Glomerular visceral epithelial cell (primary cell): ENCODE results near the gene HOXD10.

Source experiments
- DNase-seq: peaks from one replicate; pipeline ENCODE4 v3.0.0-alpha.2; 2016; ENCODE audit errors: extremely low spot score

Gene HOXD10

DNA sequence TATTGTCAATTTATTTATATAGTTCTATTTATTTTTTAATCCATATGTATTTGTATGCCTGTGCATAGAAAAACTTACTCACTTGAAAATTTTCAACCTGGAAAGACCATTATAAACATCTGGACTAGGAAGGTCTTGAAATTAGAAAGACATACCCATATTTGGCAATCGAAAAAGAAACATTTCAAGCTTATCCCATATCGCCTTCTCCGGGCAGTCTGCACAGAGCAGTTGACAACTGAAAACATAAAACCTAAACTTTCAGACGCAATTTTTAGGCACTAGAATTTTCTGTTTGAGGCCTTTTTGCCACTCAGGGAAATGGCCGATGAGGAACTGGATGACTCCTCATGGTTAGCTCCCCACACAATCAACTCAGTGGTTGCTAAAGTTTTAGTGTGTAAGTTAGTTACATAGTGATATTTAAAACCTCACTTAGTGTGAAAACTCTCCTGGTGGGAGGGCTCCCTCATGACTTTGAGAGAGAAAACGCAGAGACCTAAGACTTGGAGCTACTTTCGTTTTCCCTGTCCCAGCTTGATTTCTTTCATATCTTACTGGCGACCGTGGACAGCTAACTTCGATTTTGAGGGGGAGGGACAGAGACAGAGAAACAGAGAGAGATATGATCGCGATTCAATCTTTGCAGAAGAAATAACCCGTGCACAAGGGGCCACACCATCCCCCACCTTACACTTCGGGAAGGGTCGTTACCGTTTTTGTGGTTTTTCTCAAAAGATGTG lies 20.2 kb upstream of the HOXD10 start:
- no peak for DNase-seq

DNA sequence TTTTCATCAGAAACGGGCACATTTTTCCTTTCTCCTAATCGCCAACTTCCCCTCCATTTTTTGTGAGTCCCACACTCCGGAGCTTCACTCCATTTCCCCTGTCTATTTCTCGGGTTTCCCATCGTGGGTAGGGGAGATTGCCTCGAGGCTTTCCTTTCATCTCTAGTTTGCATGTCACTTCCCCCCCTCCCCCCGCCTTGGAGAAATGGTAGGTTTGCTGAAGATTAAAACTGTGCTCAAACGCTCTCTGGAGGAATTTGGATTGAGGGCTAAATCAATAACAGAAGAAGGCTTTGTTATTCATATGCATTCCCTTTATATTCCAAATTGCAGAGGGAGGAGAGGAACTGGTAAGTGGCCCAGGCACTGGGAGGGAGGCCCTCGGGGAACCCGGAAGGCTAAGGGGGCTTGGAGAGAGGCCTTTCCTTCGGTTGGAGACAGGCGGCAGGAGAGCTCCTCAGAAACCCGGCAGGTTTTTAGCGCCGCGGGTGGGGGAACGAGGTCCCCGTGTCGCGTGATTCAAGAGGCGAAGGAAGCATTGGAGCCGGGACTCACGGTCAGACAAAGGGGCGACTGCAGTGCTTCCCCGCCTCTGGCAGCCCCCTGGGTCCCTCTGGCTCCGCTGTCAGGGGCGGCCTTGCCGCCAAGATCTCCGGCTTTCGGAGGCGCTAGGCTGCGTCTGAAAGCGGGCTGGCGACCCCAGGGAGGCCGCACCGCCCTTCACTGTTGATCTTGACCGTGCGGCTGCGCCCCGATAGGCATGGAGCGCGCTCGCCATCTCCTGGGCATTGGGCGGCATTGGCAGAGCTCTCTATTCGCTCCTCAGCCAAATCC lies 19.4 kb upstream of the HOXD10 start:
- DNase-seq = peak; percentile 81

DNA sequence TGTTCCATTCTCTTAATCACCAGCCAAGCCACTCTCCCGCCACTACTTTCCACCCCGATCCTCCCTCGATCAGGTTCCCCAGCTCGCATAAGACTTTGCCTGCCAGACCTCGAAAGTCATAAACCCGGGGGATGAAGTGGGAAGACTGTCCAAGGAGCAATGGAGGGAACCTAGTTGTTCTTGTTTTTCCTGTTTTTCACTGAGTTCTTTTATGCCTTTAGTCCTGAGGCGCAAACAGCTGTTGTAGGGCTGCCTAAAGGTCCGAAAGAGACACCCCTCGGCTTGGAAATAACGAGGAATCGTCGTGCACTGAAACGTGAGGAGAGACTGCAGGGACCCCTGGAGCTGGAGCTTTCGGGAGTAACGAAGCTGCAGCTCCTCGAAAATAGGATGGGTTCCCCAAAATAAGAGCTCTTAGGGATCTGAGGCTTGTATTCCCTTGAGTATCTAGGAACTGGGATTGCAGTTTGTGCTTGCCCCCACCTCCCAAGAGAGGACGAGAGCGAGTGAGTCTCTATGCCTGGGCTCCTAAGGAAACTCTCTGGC lies 18.7 kb upstream of the HOXD10 start:
- no peak for DNase-seq

DNA sequence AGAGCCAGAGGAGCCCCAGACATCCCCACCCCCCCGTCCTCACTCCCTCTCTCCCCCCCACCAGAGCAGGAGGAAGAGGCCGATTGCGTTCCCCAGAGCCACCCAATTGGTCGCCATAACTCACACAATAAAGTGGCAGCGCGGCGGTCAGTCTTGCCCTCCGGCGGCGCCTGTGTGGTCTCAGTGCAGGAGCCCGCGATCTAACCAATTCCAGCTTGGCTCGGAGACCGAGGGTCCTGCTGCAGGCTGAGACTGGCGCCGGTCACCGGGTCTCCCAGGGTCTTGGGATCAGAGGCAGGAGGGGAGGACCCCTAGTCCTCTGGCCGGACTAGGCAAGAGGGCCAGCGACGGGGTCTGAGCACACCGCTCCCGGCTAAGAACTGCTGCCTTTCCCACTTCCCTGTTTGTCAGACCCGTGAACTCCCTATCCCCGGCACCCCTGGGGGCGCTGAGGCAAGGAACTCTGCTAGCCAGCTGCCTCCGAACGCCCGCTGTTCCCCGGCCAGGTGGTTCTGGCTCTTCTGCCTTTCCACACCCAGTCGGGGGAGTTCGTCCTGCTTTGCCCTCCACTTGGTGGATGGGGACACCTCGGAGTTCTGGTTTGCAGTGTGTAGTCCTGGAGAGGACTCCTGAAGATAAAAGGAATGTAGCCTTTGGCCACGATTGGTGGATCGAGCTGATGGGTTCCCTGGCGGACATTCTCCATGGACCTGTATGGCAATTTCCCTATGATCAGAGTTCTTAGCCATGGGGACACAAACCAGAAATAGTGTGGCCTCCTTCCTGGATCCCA lies 18.0 kb upstream of the HOXD10 start:
- no peak for DNase-seq

DNA sequence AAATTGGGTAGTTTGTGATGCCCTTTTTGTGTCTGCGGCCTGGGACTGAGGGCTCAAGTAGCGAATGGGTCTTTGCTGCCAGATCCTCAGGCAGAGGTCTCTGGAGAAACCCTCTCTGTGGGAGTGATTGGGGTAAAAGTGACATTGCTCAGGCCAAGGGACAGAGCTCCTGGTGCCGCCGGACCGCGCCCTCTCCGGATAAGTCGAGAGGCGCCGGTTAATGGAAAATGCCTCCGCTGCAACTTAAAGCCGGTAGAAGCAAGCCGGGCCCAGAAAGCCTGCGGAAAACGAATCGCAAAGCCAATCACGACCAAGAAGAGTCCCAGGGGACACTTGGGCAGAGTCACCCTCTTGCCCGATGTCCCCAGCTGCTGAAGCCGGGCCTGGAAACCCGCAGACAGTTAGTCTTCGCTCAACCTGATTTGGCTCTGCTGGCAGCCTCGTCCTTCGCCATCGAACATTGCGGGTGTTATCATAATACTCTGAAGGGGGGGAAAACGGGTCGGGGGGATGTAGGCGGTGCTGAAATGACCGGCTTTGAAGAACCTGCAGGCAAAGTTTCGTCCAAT lies 17.3 kb upstream of the HOXD10 start:
- DNase-seq = no peak

DNA sequence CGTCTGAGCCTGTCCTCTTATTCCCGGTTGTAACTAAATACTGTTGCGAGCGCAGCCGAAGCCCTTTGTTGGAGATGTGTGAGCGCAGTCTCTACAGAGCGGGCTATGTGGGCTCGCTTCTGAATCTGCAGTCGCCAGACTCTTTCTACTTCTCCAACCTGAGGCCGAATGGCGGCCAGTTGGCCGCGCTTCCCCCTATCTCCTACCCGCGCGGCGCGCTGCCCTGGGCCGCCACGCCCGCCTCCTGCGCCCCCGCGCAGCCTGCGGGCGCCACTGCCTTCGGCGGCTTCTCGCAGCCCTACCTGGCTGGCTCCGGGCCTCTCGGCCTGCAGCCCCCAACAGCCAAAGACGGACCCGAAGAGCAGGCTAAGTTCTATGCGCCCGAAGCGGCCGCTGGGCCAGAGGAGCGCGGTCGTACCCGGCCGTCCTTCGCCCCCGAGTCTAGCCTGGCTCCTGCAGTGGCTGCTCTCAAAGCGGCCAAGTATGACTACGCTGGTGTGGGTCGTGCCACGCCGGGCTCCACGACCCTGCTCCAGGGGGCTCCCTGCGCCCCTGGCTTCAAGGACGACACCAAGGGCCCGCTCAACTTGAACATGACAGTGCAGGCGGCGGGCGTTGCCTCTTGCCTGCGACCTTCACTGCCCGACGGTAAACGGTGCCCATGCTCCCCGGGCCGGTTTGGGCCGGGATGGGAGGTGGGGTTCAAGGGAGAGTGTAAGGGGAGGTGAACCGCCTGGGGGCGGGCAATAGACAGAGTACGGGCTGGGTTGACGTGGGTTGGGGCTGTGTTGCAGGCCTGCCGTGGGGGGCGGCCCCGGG lies 16.6 kb upstream of the HOXD10 start, which contains the start of gene HOXD12:
TSS of gene HOXD12 (plus strand) at position 68 of the 819 bp plus-strand sequence. CDS start at position 75, 7 bp downstream.
- no peak for DNase-seq

DNA sequence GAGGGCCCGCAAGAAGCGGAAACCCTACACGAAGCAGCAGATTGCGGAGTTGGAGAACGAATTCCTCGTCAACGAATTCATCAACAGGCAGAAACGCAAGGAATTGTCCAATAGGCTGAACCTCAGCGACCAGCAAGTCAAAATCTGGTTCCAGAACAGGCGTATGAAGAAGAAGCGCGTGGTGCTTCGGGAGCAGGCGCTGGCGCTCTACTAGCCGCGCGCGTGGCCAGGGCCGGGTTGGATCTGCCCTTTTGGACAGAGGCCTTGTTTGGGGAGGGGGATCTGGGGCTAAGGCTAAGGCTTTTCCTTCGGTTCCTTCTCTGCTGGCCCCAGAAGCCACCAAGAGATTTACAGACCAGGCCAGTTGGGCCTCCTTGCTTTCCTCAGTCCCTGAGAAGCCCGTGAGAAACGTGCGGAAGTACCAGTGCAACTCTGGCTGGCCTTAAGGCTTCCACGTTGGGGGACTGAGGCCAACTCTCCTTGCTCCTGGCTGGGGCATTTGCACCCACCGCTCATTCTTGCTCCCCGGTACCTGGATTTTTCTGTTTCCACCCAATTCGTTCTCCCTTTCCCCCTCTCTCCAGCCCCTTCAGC lies 15.9 kb upstream of the HOXD10 start:
- no peak for DNase-seq

DNA sequence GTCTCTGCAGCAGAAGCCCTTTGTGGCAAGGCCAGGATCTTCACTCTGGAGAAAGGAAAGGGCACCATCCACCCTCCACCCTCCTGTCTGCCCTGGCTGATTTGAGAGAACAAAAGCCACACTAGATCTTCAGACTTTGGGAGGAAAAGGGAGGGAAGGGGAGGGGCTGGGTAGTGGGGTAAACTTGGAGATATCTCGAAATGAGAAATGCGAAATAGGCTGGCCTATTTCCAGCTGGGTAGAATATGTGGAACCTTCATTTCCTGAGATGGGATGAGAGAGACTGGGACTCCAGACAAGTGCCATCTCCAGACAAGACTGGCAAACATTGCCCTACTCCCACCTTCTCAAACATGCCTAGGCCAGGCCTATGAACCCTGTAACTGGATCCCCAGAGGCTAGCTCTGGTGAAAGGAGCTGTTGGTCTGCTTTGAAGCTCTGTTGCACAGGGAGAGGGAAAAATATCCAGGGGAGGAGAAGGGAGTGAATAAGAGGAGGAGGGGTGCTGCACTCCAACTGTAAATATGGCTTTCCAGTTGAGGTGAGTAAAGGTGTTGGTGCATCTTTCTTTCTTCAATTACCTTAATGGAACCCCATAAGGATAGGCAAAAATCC lies 15.3 kb upstream of the HOXD10 start:
- DNase-seq = no peak

DNA sequence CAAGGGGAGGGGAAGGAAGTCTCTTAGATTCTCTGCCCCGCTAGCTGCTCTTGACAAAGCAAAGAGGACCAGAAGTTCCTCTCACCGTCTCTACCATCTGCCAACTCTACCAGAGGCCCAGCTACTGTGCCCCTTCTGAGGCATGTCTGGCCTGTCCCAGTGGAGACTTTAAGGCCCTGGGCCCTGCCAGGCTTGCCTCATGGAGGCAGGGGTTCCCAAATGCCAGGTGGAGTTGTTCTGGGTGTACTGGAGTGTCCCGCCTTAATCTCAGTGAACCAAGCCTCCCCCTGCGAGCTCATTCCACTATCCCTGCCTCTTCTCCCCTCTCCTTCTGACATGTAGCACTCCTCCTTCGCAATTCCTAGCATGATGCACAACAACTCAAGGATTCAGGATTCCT lies 14.7 kb upstream of the HOXD10 start:
- DNase-seq = no peak

DNA sequence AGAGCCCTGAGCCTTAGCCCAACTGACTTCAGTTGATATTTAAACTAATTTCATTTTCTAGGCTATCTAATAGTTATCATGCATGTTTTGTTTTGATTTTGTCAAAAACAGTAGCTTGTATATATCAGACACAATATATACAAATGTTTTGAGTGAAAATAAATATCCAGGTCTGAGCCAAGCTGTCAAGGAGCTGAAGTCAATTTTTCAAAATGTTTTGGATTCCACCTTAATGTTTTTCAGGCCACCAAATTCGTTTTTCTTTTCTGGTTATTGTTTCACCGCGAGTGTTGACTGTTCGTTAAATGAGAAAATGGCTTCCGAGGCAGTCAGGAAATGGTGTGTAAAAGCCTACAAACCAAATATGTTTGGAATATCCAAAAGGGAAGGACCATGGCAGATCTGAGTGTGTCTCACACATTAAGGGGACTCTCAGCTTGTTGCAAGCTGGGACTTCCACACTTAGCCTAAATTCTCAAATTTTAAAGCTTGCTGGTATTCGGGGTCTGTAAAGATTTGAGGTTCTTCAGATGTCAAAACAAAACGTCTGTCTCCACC lies 14.2 kb upstream of the HOXD10 start:
- no peak for DNase-seq

DNA sequence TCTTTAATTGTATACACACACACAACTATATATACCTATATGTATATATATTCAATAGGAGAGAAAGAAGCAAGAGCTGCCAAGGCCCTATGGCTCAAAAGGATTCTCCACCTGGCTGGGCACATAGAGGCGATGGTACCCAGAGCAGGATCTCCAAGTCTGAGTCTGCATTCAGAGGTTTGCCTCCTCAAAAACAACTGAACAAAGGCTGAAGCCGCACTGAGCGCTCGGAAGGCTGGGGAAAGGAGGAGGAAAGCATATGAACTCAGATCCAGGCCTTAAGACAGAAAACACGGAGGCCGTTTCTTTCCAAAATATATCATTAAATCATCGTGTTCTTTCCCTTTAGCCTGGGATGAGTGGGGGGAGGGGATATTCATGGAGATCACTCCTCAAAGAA lies 13.4 kb upstream of the HOXD10 start:
- DNase-seq = no peak

DNA sequence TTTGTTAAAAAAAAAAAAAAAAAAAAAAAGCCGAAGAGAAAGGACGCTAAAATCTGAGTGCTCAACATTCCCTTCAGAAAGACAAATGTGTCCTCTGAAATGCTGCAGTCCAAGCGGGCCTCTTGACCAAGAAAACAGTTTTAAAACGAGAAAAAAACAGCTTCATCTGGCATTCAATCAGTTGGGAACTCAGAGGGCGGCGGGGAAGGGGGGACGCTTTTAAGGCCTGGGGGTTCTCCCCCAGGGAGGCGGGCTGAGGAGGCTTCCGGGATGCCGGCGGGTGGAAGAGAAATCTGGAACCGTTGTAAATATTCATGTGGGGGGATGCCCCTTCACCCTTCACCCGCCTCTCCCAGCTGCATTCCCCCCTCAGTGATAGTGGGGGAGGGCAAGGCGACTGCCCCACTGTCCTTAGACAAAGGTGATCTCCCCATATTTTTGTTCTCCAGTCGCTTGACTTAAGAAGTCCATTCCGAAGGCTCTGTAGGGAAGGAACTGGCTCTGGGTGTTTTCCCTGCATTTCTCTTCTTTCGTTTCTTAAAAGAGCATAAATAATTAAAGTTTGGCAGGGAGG lies 12.7 kb upstream of the HOXD10 start:
- DNase-seq = no peak

DNA sequence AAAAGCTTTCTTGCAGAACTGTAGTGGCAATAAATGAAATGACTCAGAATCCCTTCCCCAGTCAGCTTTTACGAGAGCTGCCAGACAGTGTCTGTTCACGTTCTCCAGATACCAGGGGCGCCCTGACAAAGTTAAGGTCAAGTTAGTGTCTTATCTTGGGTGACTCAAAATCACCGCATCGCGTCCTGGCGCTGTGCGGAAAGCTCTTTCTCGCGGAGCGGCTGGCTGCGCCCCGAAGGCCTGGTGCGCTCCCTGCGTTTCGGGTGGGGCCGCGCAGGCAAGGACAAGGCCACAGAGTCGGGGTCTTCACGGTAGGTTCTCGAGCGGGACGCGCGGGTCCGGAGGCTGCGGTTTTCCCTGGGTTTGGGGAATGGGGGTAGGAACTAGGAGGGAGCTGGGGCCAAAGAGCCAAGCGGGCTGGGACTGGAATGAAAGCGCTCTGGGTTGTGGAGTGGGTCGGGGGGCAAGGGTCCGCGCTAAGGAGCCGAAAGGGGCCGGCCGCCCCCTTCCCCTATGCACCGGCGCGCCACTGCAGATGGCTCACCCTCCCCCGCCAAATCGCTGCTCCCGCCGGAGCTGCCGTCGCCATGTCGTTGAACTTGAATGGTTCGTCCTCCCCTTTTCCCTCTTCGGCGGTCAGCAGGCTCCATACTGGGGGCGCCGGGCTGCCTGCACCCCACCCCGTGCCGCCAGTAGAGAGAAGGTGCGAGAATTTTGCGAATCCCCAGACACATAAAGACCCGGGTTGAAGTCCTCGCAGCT lies 12.1 kb upstream of the HOXD10 start:
- peak; percentile 75 for DNase-seq

DNA sequence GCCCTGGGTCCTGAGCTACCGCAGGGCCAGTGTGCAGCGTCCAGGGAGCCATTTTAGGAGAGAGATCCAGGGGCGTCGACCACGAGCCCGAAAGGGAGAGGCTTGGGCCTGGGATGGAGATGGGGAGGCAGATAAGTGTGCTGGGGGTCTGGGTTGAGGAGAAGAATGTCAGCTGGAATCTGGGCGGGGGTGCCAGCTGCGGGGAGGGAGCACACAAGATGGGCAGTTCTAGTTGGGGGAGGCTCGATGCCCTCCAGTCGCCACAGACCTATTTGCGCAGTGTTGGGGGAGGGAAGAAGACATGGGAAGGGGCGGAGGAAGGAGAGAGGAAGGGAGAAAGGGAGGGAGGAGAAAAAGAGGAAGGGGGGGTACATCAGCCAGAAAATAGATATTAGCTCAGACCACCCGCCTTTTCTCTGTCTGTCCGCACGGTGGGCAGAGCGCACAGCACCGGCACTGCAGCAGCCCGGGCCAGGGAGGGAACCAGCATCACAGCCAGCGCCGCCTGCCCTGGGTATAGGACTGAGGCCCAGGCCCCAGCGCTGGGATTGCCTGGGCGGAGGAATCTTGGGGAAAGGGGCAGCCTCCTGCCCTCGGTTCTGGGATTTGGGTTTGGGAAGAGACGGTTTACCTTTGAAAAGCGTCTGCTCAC lies 11.4 kb upstream of the HOXD10 start:
- DNase-seq = no peak

DNA sequence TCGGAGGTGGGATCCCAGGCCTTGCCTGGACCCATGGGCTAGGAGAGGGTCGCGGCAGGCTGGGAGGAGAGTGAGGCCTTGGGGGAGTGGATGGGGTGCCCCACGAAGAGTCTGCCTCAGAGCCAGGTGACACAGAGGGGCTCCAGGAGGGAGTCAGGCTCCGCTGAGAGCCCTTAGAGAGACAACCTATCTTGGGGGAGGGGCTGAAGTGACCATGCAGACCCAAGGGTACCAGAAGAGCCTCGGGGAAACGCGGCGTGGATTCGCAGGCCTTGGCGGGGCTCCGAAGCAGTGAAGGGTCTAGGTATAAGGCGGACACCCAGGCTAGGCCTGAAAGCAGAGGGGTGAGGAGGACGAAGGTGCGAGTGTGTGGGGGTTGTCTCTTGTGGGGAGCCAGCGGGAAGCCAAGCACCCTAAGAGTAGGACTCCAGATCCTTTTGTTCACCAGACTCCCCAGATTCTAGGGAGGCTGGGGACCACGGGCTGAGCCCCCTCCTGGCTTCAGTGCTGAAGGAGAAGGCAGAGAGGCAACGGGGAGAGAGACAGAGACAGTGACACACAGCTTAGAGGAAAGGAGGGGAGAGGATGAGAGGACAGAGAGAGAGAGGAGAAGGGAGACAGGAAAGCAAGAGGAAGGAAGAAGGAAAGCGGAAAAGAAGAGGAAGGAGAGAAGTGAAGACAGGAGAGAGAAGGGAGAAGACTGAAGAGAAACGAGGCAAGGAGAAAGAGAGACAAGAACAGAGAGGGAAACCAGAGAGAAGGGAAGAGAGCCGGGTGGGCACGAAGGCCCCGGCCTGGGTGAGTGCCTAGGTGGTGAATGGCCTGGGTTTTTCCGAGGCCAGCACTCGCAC lies 10.6 kb upstream of the HOXD10 start:
- DNase-seq = no peak

DNA sequence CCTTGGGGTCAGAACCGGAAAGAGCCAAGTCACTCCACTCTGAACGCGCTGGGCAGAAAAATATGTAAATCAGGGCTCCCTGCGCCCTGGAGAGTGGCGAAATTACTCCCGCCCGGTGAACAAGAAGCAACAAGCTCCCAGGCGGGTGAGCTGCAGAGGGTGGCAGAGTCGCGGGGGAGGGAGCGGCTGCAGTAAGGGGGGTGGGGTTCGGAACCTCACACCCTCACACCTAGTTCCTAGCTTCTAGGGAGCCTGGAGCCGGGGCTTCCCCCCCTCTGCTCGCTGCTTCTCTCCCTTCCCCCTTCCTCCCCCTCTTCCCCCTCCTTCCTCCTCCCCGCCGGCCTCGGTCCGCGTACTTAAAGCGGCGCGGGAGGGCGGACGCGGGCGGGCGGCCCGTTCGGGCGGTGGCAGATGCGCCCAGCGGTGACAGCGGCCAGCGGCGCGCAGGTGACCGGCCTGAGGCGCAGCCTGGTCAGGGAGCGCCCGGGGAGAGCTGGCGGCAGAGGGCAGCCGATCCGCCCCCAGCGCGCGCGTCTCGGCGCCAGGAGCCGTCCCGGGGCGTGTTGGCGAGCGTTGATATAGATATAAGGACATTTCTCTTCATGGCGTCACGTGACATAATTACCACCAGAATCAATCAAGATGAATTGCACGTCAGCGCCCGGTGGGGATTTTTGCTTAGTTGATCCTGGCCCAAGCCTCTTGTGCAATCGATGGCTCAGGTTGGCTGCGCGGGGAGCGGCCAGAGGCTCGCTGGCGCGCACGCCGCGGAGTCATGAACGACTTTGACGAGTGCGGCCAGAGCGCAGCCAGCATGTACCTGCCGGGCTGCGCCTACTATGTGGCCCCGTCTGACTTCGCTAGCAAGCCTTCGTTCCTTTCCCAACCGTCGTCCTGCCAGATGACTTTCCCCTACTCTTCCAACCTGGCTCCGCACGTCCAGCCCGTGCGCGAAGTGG lies 9.7 kb upstream of the HOXD10 start, which contains the start of gene HOXD11:
TSS of gene HOXD11 (plus strand) at position 700 of the 959 bp plus-strand sequence. CDS start at position 776, 76 bp downstream.
- peak; percentile 72 for DNase-seq
